ENCODE results near the gene NDUFC2.
"Not testable (repeated sequence)": the region's sequence is repeated elsewhere in the genome, so short reads cannot be mapped to it uniquely, and the experiment has no call there.

Gene NDUFC2

DNA sequence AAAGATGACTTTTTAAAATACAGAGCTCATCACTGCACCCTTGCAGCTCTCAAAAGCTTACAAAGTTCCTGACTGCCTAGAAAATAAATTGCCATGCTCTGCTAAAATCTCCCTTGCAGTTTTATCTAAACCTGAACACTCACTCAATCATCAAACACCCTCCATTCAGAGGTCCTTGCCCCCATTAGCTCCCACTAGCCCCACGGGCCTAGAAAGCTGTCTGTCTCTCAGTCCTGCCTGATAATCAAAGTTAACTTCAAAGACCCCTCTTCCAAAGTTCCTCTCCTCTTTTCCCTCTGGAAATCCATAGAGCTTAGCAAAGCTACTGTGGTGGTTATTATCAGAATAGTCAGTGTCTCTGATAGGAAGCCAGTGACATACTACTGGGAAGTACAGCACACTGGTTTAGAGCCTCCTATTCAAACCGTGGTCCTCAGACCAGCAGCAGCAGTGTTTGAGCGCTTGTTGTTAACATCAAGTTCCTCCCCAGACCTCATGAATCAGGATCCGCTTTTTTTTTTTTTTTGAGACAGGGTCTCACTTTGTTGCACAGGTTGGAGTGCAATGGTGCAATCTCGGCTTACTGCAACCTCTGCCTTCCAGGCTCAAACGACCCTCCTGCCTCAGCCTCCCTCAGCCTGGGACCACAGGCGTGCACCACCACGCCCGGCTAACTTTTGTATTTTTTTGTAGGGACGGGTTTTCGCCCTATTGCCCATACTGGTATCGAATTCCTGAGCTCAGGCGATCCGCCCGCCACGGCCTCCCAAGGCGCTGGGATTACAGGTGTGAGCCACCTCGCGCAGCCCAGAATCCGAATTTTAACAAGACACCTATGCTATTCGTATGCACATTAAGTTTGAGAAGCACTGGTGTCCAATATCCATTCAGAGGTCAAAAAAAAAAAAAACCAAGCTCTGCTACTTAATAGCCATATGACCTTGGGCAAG is 1.2 kb downstream of the NDUFC2 start:
- DNase-seq: no peak

- not testable (repeated sequence) for DNase-seq
Measured at GRCh38 chr11:78077592-78077991, 2.1 kb downstream of the NDUFC2 start.

DNA sequence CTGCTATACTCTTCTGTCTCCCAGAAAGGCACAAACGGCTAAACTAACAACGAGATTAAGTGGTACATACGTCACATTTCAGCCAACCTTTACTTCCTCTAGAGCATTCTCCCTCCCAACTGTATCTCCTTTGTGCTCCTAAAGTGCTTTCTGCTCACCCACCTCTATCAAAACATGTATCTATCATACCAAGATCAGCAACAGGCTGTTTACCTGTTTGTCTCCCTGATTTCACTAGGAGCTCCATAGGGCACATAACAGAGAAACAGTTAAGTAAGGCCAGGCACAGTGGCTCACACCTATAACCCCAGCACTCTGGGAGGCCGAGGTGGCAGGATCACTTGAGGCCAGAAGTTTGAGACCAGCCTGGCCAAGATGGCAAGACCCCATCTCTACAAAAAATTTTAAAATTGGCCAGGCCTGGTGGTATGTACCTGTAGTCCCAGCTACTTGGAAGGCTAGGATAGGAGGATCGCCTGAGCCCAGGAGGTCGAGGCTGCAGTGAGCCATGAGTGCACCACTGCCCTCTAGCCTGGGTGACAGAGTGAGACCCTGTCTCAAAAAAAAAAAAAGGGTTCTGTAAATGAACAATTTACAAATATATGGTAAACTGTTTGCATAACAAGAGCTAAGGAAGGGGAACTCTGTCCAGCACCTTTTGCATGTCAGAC is 2.8 kb downstream of the NDUFC2 start:
- no peak for DNase-seq

GRCh38 chr11:78074756-78075155 is 4.9 kb downstream of the NDUFC2 start:
- no peak for DNase-seq

GRCh38 chr11:78072455-78072854 is 7.2 kb downstream of the NDUFC2 start:
- DNase-seq: no peak

DNA sequence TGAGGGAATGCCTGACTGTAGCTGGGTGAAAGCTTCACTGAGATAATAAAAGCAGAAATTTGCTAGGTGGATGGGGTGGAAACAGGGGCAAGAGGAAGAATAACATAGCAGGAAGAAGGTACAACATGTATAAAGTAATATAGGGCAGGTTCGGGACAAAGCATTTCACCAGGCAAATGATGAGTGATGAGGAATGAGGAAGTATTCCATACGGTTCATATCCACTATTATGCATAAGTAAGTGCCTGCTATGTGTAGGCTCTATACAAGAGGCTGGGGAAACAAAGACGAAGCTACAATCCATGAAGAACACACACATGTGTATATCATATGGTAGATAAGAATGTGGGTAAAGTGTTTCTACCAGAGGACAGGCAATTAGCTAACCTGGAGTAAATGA is 7.9 kb downstream of the NDUFC2 start:
- DNase-seq: no peak

- DNase-seq: no peak
Measured at GRCh38 chr11:78070621-78071020, 9.0 kb downstream of the NDUFC2 start.

DNA sequence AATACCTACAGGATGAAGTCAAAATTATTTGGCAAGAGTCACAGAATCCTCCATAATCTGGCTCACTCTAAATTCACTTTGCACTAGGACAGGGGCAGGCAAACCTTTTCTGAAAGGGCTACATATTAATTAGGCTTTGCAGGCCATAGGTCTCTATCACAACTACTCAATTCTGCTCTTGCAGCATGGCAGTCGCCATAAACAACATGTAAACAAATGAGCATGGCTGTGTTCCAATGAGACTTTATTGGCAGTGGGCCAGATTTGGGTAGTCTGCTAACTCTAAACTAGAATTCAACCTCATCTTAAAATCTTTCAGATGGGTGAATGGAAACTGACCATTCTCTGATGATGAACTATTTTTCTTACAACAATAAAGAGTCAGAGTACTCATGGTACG is 10.2 kb downstream of the NDUFC2 start:
- DNase-seq: no peak

- no peak for DNase-seq
Measured at GRCh38 chr11:78067704-78068103, 12.0 kb downstream of the NDUFC2 start.

GRCh38 chr11:78066471-78066870 is 13.2 kb downstream of the NDUFC2 start:
- DNase-seq: no peak

DNA sequence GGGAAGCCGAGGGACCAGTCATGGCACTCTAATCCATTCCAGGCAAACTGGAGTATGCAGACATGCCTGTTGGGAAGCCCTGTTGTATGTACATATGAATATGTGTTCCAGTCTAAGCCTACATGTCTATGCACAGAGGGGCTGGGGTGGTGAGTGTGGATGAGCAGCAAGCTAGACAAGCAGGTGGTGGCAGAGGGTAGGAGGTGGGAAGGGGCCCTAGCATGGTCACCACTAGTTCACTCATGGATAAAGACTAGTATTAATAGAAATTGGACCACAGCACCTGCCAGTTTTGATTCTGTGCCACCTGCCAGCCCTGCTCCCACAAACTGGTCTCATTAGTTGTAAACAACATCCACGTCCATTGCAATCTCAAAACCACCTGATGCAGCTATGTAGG is 14.5 kb downstream of the NDUFC2 start:
- no peak for DNase-seq

DNA sequence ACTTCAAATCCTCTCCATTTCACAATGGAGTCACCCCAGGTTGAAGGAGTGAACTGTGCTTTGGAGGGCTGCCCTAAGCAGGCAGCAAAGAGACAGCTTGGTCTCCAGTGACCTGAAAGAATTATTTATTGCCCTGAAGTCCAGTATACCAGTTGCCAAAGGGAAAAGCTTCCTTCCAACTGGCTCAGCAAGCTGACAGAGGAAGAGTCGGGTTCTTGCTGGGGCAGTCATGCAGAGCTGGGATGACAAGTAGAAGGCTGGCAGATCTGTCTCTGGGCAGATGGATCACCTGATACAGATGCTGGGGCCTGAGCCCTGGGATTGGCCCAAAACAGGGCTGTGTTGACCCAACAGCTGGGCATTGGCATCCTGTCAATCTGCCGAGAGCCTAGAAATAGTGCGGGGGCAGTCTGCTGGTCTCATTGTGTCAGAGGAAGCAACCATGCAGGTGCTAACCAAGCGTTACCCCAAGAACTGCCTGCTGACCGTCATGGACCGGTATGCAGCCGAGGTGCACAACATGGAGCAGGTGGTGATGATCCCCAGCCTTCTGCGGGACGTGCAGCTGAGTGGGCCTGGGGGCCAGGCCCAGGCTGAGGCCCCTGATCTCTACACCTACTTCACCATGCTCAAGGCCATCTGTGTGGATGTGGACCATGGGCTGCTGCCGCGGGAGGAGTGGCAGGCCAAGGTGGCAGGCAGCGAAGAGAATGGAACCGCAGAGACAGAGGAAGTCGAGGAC is 16.1 kb downstream of the NDUFC2 start, which contains the start of gene THRSP:
TSS of gene THRSP (plus strand) at position 422 of the 742 bp plus-strand sequence. CDS start at position 443, 21 bp downstream.
- DNase-seq: no peak

DNA sequence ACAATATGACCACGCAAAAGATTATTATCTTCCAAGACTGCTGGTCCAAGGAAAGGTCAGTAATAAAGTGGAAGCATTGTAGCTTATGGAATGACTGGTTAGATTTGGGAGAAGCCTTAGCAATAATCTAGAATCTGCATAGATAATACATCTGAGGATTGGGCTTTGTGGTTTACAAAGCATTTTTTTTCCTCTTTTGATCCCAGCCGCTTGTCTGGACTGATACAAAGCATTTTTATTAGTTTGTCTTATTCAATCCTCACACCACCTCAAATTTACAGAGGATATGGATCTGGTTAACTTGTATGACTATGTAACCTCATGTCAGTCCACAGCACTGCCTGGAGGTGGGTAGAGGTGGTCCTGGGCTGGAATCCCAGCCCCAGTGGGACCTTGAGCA is 17.0 kb downstream of the NDUFC2 start:
- DNase-seq: no peak

DNA sequence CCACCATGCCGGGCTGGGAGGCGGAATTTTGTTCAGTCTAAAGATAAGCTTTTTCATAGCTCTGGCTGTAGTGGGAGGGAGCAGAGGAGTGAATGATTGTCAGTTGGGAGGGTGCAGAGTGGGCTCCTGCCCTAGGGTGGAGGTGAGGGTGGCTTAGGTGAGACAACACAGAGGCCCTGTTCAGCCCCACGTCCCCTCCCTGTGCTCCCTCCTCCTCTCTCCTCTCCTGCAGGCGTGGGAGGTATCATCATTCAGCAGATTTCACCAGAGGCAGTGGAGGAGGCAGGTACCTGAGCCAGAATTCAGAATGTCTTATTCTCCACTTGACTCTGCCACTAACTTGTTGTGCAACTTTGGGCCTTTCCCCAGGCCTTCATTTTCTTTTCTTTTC is 17.7 kb downstream of the NDUFC2 start:
- no peak for DNase-seq

- DNase-seq: no peak
Measured at GRCh38 chr11:78061088-78061920, 18.4 kb downstream of the NDUFC2 start.

GRCh38 chr11:78060533-78060932 is 19.1 kb downstream of the NDUFC2 start:
- no peak for DNase-seq

GRCh38 chr11:78059749-78060328 is 19.8 kb downstream of the NDUFC2 start:
- not testable (repeated sequence) for DNase-seq

GRCh38 chr11:78057462-78058055 is 22.1 kb downstream of the NDUFC2 start:
- DNase-seq: no peak

DNA sequence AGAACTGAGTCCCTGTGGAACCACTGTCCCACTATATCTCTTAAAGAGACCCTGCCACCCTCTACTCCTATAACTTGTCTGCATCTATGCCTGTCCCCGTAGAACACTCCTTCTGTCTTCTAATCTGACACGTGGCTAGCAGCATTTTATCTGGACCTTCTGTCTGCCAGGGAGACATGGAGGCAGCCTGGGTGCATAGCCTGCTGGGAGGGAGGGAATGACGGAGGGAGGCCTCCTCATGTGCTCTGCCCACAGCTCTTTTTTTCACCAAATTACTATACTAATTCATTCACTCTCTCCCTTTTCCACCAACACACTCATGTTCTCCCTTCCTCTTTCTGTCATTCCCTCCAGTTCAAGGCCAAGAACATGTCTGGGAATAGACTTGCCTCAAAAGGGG is 23.6 kb downstream of the NDUFC2 start:
- no peak for DNase-seq

DNA sequence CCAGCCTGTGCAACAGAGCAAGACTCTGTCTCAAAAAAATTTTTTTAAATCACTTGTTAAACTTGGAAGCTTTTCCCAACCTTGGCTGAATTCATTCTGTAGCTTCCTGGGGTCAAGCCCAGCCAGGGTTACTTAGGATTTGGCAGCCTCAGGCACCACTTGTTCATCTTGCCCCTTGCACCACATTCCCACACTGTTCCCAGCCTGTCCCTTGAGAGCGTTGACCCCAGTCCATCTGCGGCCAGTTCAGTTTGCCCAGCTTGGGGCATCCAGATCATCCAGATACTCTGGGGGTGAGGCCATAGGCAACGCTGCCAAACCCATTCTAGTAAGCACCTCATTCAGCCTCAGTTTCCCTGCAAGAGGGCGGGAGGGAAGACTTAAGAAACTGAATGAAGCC is 24.7 kb downstream of the NDUFC2 start:
- DNase-seq: no peak

GRCh38 chr11:78050964-78051831 is 28.5 kb downstream of the NDUFC2 start:
- no peak for DNase-seq

Data from Kasumi-1 (cell line).